HepG2 (cell line): ENCODE measurements around the gene SEZ6. TPM values are rescaled to one million over a fixed set of nuclear protein-coding genes. Genes with fewer than 3 reads are reported as not detected.

Experiments
- BCL6 ChIP-seq: IDR thresholded peaks from 2 replicates; pipeline ENCODE4 v1.6.1; 2016; ENCODE audit warnings: missing genetic modification reagents, missing compliant biosample characterization
- ELF3 ChIP-seq: IDR thresholded peaks from 2 replicates; pipeline ENCODE4 v1.6.1; 2016; ENCODE audit warnings: missing genetic modification reagents, missing compliant biosample characterization
- FOXJ3 ChIP-seq: sonication (generic); formaldehyde crosslinking; IDR thresholded peaks from 2 replicates; pipeline ENCODE4 v1.4.0; 2020; ENCODE audit warnings: missing genetic modification reagents, mild to moderate bottlenecking, borderline replicate concordance
- HOXA5 ChIP-seq: sonication (generic); formaldehyde crosslinking; IDR thresholded peaks from 2 replicates; pipeline ENCODE4 v1.4.0; 2020; ENCODE audit warnings: missing genetic modification reagents
- KAT8 ChIP-seq: IDR thresholded peaks from 2 replicates; pipeline ENCODE4 v1.6.1; 2016; ENCODE audit warnings: missing genetic modification reagents, missing compliant biosample characterization
- MLLT10 ChIP-seq: sonication (generic); formaldehyde crosslinking; IDR thresholded peaks from 2 replicates; pipeline ENCODE4 v1.4.0; 2020; ENCODE audit warnings: missing genetic modification reagents
- NR2F2 ChIP-seq: IDR thresholded peaks from 2 replicates; pipeline ENCODE4 v1.6.1; 2012; ENCODE audit warnings: low read depth, inconsistent platforms, borderline replicate concordance
- RAD51 ChIP-seq: fragments of 450-650 bp; IDR thresholded peaks from 2 replicates; pipeline ENCODE4 v1.6.1; 2016; ENCODE audit warnings: borderline replicate concordance
- SP2 ChIP-seq: sonication (generic); formaldehyde crosslinking; IDR thresholded peaks from 2 replicates; pipeline ENCODE4 v1.5.1; 2020; ENCODE audit warnings: mild to moderate bottlenecking, missing genetic modification reagents
- TARDBP ChIP-seq: sonication (generic); formaldehyde crosslinking; IDR thresholded peaks from 2 replicates; pipeline ENCODE4 v1.8.0; 2022; ENCODE audit warnings: mild to moderate bottlenecking, missing genetic modification reagents
- ZBTB21 ChIP-seq: sonication (generic); formaldehyde crosslinking; IDR thresholded peaks from 2 replicates; pipeline ENCODE4 v1.4.0; 2020; ENCODE audit warnings: missing genetic modification reagents
- ZNF30 ChIP-seq: sonication (generic); formaldehyde crosslinking; IDR thresholded peaks from 2 replicates; pipeline ENCODE4 v1.5.0; 2020; ENCODE audit warnings: mild to moderate bottlenecking, missing genetic modification reagents
- ZNF460 ChIP-seq: sonication (generic); formaldehyde crosslinking; IDR thresholded peaks from 2 replicates; pipeline ENCODE4 v1.5.1; 2020; ENCODE audit warnings: missing genetic modification reagents, mild to moderate bottlenecking, borderline replicate concordance
- ZNF543 ChIP-seq: sonication (generic); formaldehyde crosslinking; IDR thresholded peaks from 2 replicates; pipeline ENCODE4 v1.4.0; 2020; ENCODE audit warnings: mild to moderate bottlenecking, missing genetic modification reagents
- ZNF570 ChIP-seq: sonication (generic); formaldehyde crosslinking; IDR thresholded peaks from 2 replicates; pipeline ENCODE4 v1.4.0; 2020; ENCODE audit warnings: mild to moderate bottlenecking, missing genetic modification reagents, borderline replicate concordance
- ZNF709 ChIP-seq: sonication (generic); formaldehyde crosslinking; IDR thresholded peaks from 2 replicates; pipeline ENCODE4 v1.5.0; 2020; ENCODE audit warnings: mild to moderate bottlenecking, missing genetic modification reagents
- polyA plus RNA-seq, 8 experiments: library from polyadenylated mRNA; depleted of rRNA in 3 of 8; stranded (reverse) in 7 of 8; unstranded in 1 of 8; fragments of >200 nt; fragmentation: Illumina TruSeq in 4 of 8; extraction: Trizol in 4 of 8; gene quantifications; 2 replicates each; pipeline versions ENCODE4 v1.2.1 to v1.2.3, GENCODE V29; 2011 to 2016; ENCODE audit warnings: low read depth in 4 of 8, missing spikeins in 1 of 8, mixed read lengths in 1 of 8; ENCODE audit not compliant: insufficient read depth in 1 of 8
- total RNA-seq, 5 experiments: library from RNA; depleted of rRNA; stranded (reverse); fragments of >200 nt; fragmentation: Illumina TruSeq; extraction: Trizol; gene quantifications; 2 replicates each; pipeline ENCODE4 v1.2.3, GENCODE V29; 2016; ENCODE audit warnings: low read depth in 1 of 5
- TF ChIP-seq, protein P1 (sequence below): sonication (generic); formaldehyde crosslinking; IDR thresholded peaks from 2 replicates; pipeline ENCODE4 v1.4.0; 2020; ENCODE audit warnings: mild to moderate bottlenecking, missing genetic modification reagents
- TF ChIP-seq, protein P2 (sequence below): sonication (generic); formaldehyde crosslinking; IDR thresholded peaks from 2 replicates; pipeline ENCODE4 v1.4.0; 2020; ENCODE audit warnings: missing genetic modification reagents
- TF ChIP-seq, protein P3 (sequence below): sonication (generic); formaldehyde crosslinking; IDR thresholded peaks from one replicate; pipeline ENCODE4 v1.5.1; 2020; ENCODE audit warnings: mild to moderate bottlenecking, missing genetic modification reagents; ENCODE audit errors: not compliant biosample characterization

SEZ6 gene
- total and polyA plus RNA-seq, 2 of the 13 experiments (the other 11 are each of a cell fraction or from before 2014, with no cell fraction given): not detected

DNA sequence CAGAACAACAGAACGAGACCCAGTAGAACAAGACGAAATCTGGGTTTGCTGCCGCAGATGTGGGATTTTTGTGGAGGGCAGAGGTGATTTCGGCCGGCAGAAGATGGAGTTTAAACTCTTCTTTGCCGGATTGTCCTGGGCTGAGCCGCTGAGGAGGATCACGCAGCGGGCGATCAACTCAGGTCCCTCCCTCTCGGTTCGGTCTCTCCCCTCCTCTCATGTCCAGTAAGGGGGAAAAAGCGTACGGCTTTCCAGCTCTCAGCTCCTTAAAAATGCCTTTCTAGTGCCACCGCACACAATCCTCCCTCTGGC, 57.0 kb downstream of the SEZ6 start (continued):
- no peak for TF ChIP-seq ZNF30
- no peak; the same call in 1 of the 2 replicates for TF ChIP-seq KAT8
- TF ChIP-seq ZNF460 (CRISPR knock-in tag): no peak
- TF ChIP-seq HOXA5 (CRISPR knock-in tag): no peak
- TF ChIP-seq, protein P1, sequence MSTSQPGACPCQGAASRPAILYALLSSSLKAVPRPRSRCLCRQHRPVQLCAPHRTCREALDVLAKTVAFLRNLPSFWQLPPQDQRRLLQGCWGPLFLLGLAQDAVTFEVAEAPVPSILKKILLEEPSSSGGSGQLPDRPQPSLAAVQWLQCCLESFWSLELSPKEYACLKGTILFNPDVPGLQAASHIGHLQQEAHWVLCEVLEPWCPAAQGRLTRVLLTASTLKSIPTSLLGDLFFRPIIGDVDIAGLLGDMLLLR (CRISPR knock-in tag): no peak
- TF ChIP-seq ZNF709 (CRISPR knock-in tag): no peak
- TF ChIP-seq ZNF570: no peak
- TF ChIP-seq MLLT10 (CRISPR knock-in tag): no peak
- TF ChIP-seq TARDBP: no peak
- TF ChIP-seq, protein P2, sequence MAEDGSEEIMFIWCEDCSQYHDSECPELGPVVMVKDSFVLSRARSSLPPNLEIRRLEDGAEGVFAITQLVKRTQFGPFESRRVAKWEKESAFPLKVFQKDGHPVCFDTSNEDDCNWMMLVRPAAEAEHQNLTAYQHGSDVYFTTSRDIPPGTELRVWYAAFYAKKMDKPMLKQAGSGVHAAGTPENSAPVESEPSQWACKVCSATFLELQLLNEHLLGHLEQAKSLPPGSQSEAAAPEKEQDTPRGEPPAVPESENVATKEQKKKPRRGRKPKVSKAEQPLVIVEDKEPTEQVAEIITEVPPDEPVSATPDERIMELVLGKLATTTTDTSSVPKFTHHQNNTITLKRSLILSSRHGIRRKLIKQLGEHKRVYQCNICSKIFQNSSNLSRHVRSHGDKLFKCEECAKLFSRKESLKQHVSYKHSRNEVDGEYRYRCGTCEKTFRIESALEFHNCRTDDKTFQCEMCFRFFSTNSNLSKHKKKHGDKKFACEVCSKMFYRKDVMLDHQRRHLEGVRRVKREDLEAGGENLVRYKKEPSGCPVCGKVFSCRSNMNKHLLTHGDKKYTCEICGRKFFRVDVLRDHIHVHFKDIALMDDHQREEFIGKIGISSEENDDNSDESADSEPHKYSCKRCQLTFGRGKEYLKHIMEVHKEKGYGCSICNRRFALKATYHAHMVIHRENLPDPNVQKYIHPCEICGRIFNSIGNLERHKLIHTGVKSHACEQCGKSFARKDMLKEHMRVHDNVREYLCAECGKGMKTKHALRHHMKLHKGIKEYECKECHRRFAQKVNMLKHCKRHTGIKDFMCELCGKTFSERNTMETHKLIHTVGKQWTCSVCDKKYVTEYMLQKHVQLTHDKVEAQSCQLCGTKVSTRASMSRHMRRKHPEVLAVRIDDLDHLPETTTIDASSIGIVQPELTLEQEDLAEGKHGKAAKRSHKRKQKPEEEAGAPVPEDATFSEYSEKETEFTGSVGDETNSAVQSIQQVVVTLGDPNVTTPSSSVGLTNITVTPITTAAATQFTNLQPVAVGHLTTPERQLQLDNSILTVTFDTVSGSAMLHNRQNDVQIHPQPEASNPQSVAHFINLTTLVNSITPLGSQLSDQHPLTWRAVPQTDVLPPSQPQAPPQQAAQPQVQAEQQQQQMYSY (CRISPR knock-in tag): no peak
- TF ChIP-seq ZBTB21 (CRISPR knock-in tag): no peak
- no peak for TF ChIP-seq SP2 (CRISPR knock-in tag)
- no peak for TF ChIP-seq FOXJ3
- TF ChIP-seq NR2F2: no peak
- no peak for TF ChIP-seq ELF3 (CRISPR knock-in tag)
- no peak for TF ChIP-seq BCL6
- 0 out of 2 replicates have a peak, but pooled peaks have one; percentile 67 for TF ChIP-seq ZNF543 (CRISPR knock-in tag)
- no peak for TF ChIP-seq RAD51
- TF ChIP-seq, protein P3, sequence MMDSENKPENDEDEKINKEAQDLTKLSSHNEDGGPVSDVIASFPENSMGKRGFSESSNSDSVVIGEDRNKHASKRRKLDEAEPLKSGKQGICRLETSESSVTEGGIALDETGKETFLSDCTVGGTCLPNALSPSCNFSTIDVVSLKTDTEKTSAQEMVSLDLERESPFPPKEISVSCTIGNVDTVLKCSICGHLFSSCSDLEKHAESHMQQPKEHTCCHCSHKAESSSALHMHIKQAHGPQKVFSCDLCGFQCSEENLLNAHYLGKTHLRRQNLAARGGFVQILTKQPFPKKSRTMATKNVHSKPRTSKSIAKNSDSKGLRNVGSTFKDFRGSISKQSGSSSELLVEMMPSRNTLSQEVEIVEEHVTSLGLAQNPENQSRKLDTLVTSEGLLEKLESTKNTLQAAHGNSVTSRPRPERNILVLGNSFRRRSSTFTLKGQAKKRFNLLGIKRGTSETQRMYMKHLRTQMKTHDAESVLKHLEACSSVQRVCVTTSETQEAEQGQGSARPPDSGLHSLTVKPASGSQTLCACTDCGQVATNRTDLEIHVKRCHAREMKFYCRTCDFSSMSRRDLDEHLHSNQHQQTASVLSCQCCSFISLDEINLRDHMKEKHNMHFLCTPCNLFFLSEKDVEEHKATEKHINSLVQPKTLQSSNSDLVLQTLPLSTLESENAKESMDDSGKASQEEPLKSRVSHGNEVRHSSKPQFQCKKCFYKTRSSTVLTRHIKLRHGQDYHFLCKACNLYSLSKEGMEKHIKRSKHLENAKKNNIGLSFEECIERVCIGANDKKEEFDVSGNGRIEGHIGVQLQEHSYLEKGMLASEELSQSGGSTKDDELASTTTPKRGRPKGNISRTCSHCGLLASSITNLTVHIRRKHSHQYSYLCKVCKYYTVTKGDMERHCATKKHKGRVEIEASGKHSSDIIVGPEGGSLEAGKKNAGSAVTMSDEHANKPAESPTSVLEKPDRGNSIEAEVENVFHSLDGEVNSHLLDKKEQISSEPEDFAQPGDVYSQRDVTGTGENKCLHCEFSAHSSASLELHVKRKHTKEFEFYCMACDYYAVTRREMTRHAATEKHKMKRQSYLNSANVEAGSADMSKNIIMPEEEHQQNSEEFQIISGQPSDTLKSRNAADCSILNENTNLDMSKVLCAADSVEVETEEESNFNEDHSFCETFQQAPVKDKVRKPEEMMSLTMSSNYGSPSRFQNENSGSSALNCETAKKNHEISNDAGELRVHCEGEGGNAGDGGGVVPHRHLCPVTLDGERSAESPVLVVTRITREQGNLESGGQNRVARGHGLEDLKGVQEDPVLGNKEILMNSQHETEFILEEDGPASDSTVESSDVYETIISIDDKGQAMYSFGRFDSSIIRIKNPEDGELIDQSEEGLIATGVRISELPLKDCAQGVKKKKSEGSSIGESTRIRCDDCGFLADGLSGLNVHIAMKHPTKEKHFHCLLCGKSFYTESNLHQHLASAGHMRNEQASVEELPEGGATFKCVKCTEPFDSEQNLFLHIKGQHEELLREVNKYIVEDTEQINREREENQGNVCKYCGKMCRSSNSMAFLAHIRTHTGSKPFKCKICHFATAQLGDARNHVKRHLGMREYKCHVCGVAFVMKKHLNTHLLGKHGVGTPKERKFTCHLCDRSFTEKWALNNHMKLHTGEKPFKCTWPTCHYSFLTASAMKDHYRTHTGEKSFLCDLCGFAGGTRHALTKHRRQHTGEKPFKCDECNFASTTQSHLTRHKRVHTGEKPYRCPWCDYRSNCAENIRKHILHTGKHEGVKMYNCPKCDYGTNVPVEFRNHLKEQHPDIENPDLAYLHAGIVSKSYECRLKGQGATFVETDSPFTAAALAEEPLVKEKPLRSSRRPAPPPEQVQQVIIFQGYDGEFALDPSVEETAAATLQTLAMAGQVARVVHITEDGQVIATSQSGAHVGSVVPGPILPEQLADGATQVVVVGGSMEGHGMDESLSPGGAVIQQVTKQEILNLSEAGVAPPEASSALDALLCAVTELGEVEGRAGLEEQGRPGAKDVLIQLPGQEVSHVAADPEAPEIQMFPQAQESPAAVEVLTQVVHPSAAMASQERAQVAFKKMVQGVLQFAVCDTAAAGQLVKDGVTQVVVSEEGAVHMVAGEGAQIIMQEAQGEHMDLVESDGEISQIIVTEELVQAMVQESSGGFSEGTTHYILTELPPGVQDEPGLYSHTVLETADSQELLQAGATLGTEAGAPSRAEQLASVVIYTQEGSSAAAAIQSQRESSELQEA: no peak
